HG03060 (cell line): ENCODE measurements around the gene SKAP2.

Experiments
- ATAC-seq: cut with Tn5 transposase; IDR thresholded peaks from one replicate; pipeline ENCODE4 v1.9.1; 2021; ENCODE audit warnings: low read depth, moderate number of reproducible peaks; ENCODE audit not compliant: unreplicated experiment

The SKAP2 gene

GRCh38 chr7:26698194-26698593 lies 166.2 kb downstream of the SKAP2 start:
- no peak for ATAC-seq

- ATAC-seq, result no peak
Observed at GRCh38 chr7:26696978-26697377, 167.4 kb downstream of the SKAP2 start.

- no peak for ATAC-seq
Observed at GRCh38 chr7:26696161-26696560, 168.2 kb downstream of the SKAP2 start.

GRCh38 chr7:26694713-26695112 lies 169.7 kb downstream of the SKAP2 start:
- ATAC-seq, result no peak

GRCh38 chr7:26694141-26694540 lies 170.2 kb downstream of the SKAP2 start:
- no peak for ATAC-seq

GRCh38 chr7:26691886-26692285 lies 172.5 kb downstream of the SKAP2 start:
- no peak for ATAC-seq

GRCh38 chr7:26691406-26691805 lies 173.0 kb downstream of the SKAP2 start:
- ATAC-seq, result no peak

GRCh38 chr7:26690135-26690805 lies 174.1 kb downstream of the SKAP2 start:
- ATAC-seq, result no peak

GRCh38 chr7:26688936-26689506 lies 175.4 kb downstream of the SKAP2 start:
- ATAC-seq, result peak; percentile 70

- no peak for ATAC-seq
Observed at GRCh38 chr7:26688388-26688787, 176.0 kb downstream of the SKAP2 start.

GRCh38 chr7:26687032-26687431 lies 177.4 kb downstream of the SKAP2 start:
- ATAC-seq, result no peak

- no peak for ATAC-seq
Observed at GRCh38 chr7:26686448-26686981, 177.9 kb downstream of the SKAP2 start.

- ATAC-seq, result no peak
Observed at GRCh38 chr7:26685606-26686005, 178.8 kb downstream of the SKAP2 start.

GRCh38 chr7:26684447-26684846 lies 179.9 kb downstream of the SKAP2 start:
- no peak for ATAC-seq

- no peak for ATAC-seq
Observed at GRCh38 chr7:26683277-26683676, 181.1 kb downstream of the SKAP2 start.

GRCh38 chr7:26681819-26682418 lies 182.5 kb downstream of the SKAP2 start:
- ATAC-seq, result no peak

GRCh38 chr7:26680587-26680986 lies 183.8 kb downstream of the SKAP2 start:
- no peak for ATAC-seq

GRCh38 chr7:26675143-26675887 lies 189.1 kb downstream of the SKAP2 start:
- no peak for ATAC-seq

GRCh38 chr7:26673858-26674257 lies 190.5 kb downstream of the SKAP2 start:
- no peak for ATAC-seq

- ATAC-seq, result no peak
Observed at GRCh38 chr7:26673271-26673670, 191.1 kb downstream of the SKAP2 start.

GRCh38 chr7:26670841-26671240 lies 193.5 kb downstream of the SKAP2 start:
- no peak for ATAC-seq
